ENCODE data around the gene CRELD2. TPM values are rescaled to one million over a fixed set of nuclear protein-coding genes. Genes with fewer than 3 reads are reported as not detected.

The CRELD2 gene
- total RNA-seq, 2 experiments from 2014 or later = 15.2 to 16.4 TPM

- DNase-seq (peak; percentile 45), ATAC-seq (peak; percentile 68)
- Mint-ChIP-seq H3K27me3 (no peaks in the 10 kb centered on the region), H3K4me1 (peaks cover 28% of the 10 kb centered on the region), H3K9me3 (ENCODE audit: low read depth) (no peaks in the 10 kb centered on the region), H3K4me3 (peak overlapping the region; percentile 7), H3K27ac (peak overlapping the region; percentile 39), H3K36me3 (ENCODE audit: low read depth) (peaks cover 37% of the 10 kb centered on the region)
- ChIA-PET POLR2A (no interaction called here), CTCF (interaction anchor here (1.2 kb wide), 1 partner anchor 20 kb away, joined by 3 read pairs; no protein-coding TSS in a partner anchor)
- intact Hi-C loops (cut with DNase I, micrococcal nuclease) = no loop called here
These were observed 38.2 kb upstream of the CRELD2 start for GRCh38 chr22:49880281-49880680.

GRCh38 chr22:49881856-49882255 lies 36.6 kb upstream of the CRELD2 start:
- no peaks in the 10 kb centered on the region for H3K9me3 Mint-ChIP-seq (ENCODE audit: low read depth)
- CTCF ChIA-PET = interaction anchor here (1.0 to 1.4 kb wide), 4 partner anchors 10 to 27 kb away, joined by 3 to 5 read pairs (median 3); no protein-coding TSS in a partner anchor

GRCh38 chr22:49882519-49883293 lies 35.7 kb upstream of the CRELD2 start:
- Mint-ChIP-seq H3K27me3 (no peaks in the 10 kb centered on the region), H3K4me3 (no peak overlapping the region), H3K27ac (no peak overlapping the region), H3K9me3 (ENCODE audit: low read depth) (no peaks in the 10 kb centered on the region), H3K36me3 (ENCODE audit: low read depth) (peaks cover 45% of the 10 kb centered on the region), H3K4me1 (peaks cover 28% of the 10 kb centered on the region)
- ChIA-PET POLR2A (no interaction called here), CTCF (interaction anchor here (1.4 kb wide), 1 partner anchor 9 kb away, joined by 5 read pairs; no protein-coding TSS in a partner anchor)
- intact Hi-C loops (cut with DNase I, micrococcal nuclease) = no loop called here
- ATAC-seq (no peak), DNase-seq (no peak)

More at GRCh38 chr22:49881856-49882255, 36.6 kb upstream of the CRELD2 start:
- intact Hi-C loops (cut with DNase I, micrococcal nuclease) = no loop called here
- no peak overlapping the region for H3K4me3 Mint-ChIP-seq
- no peak for DNase-seq
- H3K36me3 Mint-ChIP-seq (ENCODE audit: low read depth) = peaks cover 43% of the 10 kb centered on the region
- no peaks in the 10 kb centered on the region for H3K27me3 Mint-ChIP-seq
- POLR2A ChIA-PET = no interaction called here
- peaks cover 28% of the 10 kb centered on the region for H3K4me1 Mint-ChIP-seq
- H3K27ac Mint-ChIP-seq = no peak overlapping the region
- no peak for ATAC-seq

- intact Hi-C loops (cut with DNase I, micrococcal nuclease) = no loop called here
- ChIA-PET POLR2A (no interaction called here), CTCF (no interaction called here)
- no peak for ATAC-seq
- Mint-ChIP-seq H3K36me3 (ENCODE audit: low read depth) (peaks cover 46% of the 10 kb centered on the region), H3K4me3 (no peak overlapping the region), H3K27me3 (no peaks in the 10 kb centered on the region), H3K9me3 (ENCODE audit: low read depth) (no peaks in the 10 kb centered on the region), H3K4me1 (peaks cover 27% of the 10 kb centered on the region), H3K27ac (no peak overlapping the region)
- no peak for DNase-seq
These were observed 35.2 kb upstream of the CRELD2 start for GRCh38 chr22:49883294-49883640.

- peaks cover 24% of the 10 kb centered on the region for H3K4me1 Mint-ChIP-seq
- peaks cover 51% of the 10 kb centered on the region for H3K36me3 Mint-ChIP-seq (ENCODE audit: low read depth)
- H3K27ac Mint-ChIP-seq = no peak overlapping the region
- H3K27me3 Mint-ChIP-seq = no peaks in the 10 kb centered on the region
- no peaks in the 10 kb centered on the region for H3K9me3 Mint-ChIP-seq (ENCODE audit: low read depth)
- intact Hi-C loops (cut with DNase I, micrococcal nuclease) = no loop called here
- DNase-seq = no peak
- CTCF ChIA-PET = interaction anchor here (0.8 kb wide), 1 partner anchor 146 kb away, joined by 3 read pairs; no protein-coding TSS in a partner anchor
- POLR2A ChIA-PET = no interaction called here
- ATAC-seq = no peak
- no peak overlapping the region for H3K4me3 Mint-ChIP-seq
These were observed 34.4 kb upstream of the CRELD2 start for GRCh38 chr22:49884075-49884474.

GRCh38 chr22:49884503-49885260 lies 33.8 kb upstream of the CRELD2 start:
- H3K4me1 Mint-ChIP-seq = peaks cover 24% of the 10 kb centered on the region
- intact Hi-C loops (cut with DNase I, micrococcal nuclease) = no loop called here
- peaks cover 55% of the 10 kb centered on the region for H3K36me3 Mint-ChIP-seq (ENCODE audit: low read depth)
- no peak overlapping the region for H3K4me3 Mint-ChIP-seq
- no peaks in the 10 kb centered on the region for H3K9me3 Mint-ChIP-seq (ENCODE audit: low read depth)
- no peak for DNase-seq
- ChIA-PET POLR2A (no interaction called here), CTCF (interaction anchor here (0.8 kb wide), 1 partner anchor 146 kb away, joined by 3 read pairs; no protein-coding TSS in a partner anchor)
- no peak overlapping the region for H3K27ac Mint-ChIP-seq
- no peak for ATAC-seq
- no peaks in the 10 kb centered on the region for H3K27me3 Mint-ChIP-seq

- no peaks in the 10 kb centered on the region for H3K27me3 Mint-ChIP-seq
- no peak overlapping the region for H3K4me3 Mint-ChIP-seq
- DNase-seq (no peak), ATAC-seq (no peak)
- CTCF ChIA-PET = no interaction called here
- peaks cover 61% of the 10 kb centered on the region for H3K36me3 Mint-ChIP-seq (ENCODE audit: low read depth)
- peaks cover 18% of the 10 kb centered on the region for H3K4me1 Mint-ChIP-seq
- H3K9me3 Mint-ChIP-seq (ENCODE audit: low read depth) = no peaks in the 10 kb centered on the region
- no peak overlapping the region for H3K27ac Mint-ChIP-seq
- POLR2A ChIA-PET = no interaction called here
- intact Hi-C loops (cut with DNase I, micrococcal nuclease) = no loop called here
These were observed 33.2 kb upstream of the CRELD2 start for GRCh38 chr22:49885281-49885680.

- DNase-seq (no peak), ATAC-seq (no peak)
- Mint-ChIP-seq H3K27me3 (no peaks in the 10 kb centered on the region), H3K4me3 (no peak overlapping the region), H3K9me3 (ENCODE audit: low read depth) (no peaks in the 10 kb centered on the region), H3K27ac (no peak overlapping the region), H3K4me1 (peaks cover 15% of the 10 kb centered on the region), H3K36me3 (ENCODE audit: low read depth) (peaks cover 66% of the 10 kb centered on the region)
- POLR2A ChIA-PET = no interaction called here
- CTCF ChIA-PET = interaction anchor here (0.6 kb wide), 1 partner anchor 41 kb away, joined by 4 read pairs; no protein-coding TSS in a partner anchor
- intact Hi-C loops (cut with DNase I, micrococcal nuclease) = no loop called here
These were observed 32.6 kb upstream of the CRELD2 start for GRCh38 chr22:49885881-49886280.

GRCh38 chr22:49886346-49887063 lies 31.9 kb upstream of the CRELD2 start:
- intact Hi-C loops (cut with DNase I, micrococcal nuclease) = no loop called here
- Mint-ChIP-seq H3K36me3 (ENCODE audit: low read depth) (peaks cover 72% of the 10 kb centered on the region), H3K4me3 (no peak overlapping the region), H3K4me1 (peaks cover 9% of the 10 kb centered on the region), H3K27me3 (no peaks in the 10 kb centered on the region), H3K27ac (no peak overlapping the region), H3K9me3 (ENCODE audit: low read depth) (no peaks in the 10 kb centered on the region)
- no peak for DNase-seq
- ChIA-PET POLR2A (interaction anchor here (0.5 kb wide), 1 partner anchor 23 kb away, joined by 3 read pairs; no protein-coding TSS in a partner anchor), CTCF (interaction anchor here (0.6 to 1.2 kb wide), 3 partner anchors 9 to 65 kb away, joined by 3 to 4 read pairs (median 3); no protein-coding TSS in a partner anchor)
- ATAC-seq = no peak

GRCh38 chr22:49887064-49887451 lies 31.4 kb upstream of the CRELD2 start:
- Mint-ChIP-seq H3K4me3 (no peak overlapping the region), H3K27ac (no peak overlapping the region), H3K27me3 (no peaks in the 10 kb centered on the region), H3K9me3 (ENCODE audit: low read depth) (no peaks in the 10 kb centered on the region), H3K36me3 (ENCODE audit: low read depth) (peaks cover 76% of the 10 kb centered on the region), H3K4me1 (peaks cover 4% of the 10 kb centered on the region)
- intact Hi-C loops (cut with DNase I, micrococcal nuclease) = no loop called here
- no peak for ATAC-seq
- ChIA-PET CTCF (interaction anchor here (1.1 to 1.2 kb wide), 2 partner anchors 10 to 66 kb away, joined by 3 read pairs; no protein-coding TSS in a partner anchor), POLR2A (interaction anchor here (0.5 kb wide), 1 partner anchor 24 kb away, joined by 3 read pairs; no protein-coding TSS in a partner anchor)
- no peak for DNase-seq

- CTCF ChIA-PET = interaction anchor here (0.6 to 1.2 kb wide), 3 partner anchors 11 to 169 kb away, joined by 3 read pairs; no protein-coding TSS in a partner anchor
- peaks cover 78% of the 10 kb centered on the region for H3K36me3 Mint-ChIP-seq (ENCODE audit: low read depth)
- H3K27ac Mint-ChIP-seq = no peak overlapping the region
- no peak overlapping the region for H3K4me3 Mint-ChIP-seq
- ATAC-seq (no peak), DNase-seq (no peak)
- intact Hi-C loops (cut with DNase I, micrococcal nuclease) = no loop called here
- H3K9me3 Mint-ChIP-seq (ENCODE audit: low read depth) = no peaks in the 10 kb centered on the region
- H3K4me1 Mint-ChIP-seq = peaks cover under 1% of the 10 kb centered on the region
- POLR2A ChIA-PET = no interaction called here
- no peaks in the 10 kb centered on the region for H3K27me3 Mint-ChIP-seq
These were observed 30.7 kb upstream of the CRELD2 start for GRCh38 chr22:49887702-49888101.

Data from activated CD4-positive, alpha-beta T cell treated with anti-CD3 and anti-CD28 coated beads for 36 hours (primary cell).